ENCODE results near the gene GRB10.

GRCh38 chr7:50720295-50720694 is 62.4 kb downstream of the GRB10 start:
- TF ChIP-seq CTCF (conservative IDR thresholded peaks at IDR 0.05): no peak
- TF ChIP-seq EZH2 (IDR thresholded peaks at IDR 0.05; ENCODE audit: low read depth): no peak
